Suppressor macrophage treated with lipopolysaccharide for 4 hours (primary cell): Measurements from ENCODE around the gene CHD6.

Experiments
- DNase-seq: peaks from one replicate; pipeline ENCODE4 v3.0.0-alpha.2; 2020

Gene CHD6

GRCh38 chr20:41462372-41463161 lies 155.6 kb downstream of the CHD6 start:
- no peak for DNase-seq

GRCh38 chr20:41458761-41459160 lies 159.4 kb downstream of the CHD6 start:
- DNase-seq = no peak

- DNase-seq = no peak
Observed at GRCh38 chr20:41457173-41457857, 160.9 kb downstream of the CHD6 start.

- DNase-seq = no peak
Observed at GRCh38 chr20:41456351-41456750, 161.8 kb downstream of the CHD6 start.

- no peak for DNase-seq
Observed at GRCh38 chr20:41454250-41454649, 163.9 kb downstream of the CHD6 start.

- DNase-seq = no peak
Observed at GRCh38 chr20:41453010-41453950, 164.9 kb downstream of the CHD6 start.

GRCh38 chr20:41452226-41452625 lies 166.0 kb downstream of the CHD6 start:
- DNase-seq = no peak

- DNase-seq = no peak
Observed at GRCh38 chr20:41447006-41447405, 171.2 kb downstream of the CHD6 start.

- no peak for DNase-seq
Observed at GRCh38 chr20:41446456-41446855, 171.7 kb downstream of the CHD6 start.

GRCh38 chr20:41444821-41445220 lies 173.4 kb downstream of the CHD6 start:
- no peak for DNase-seq

GRCh38 chr20:41443691-41444090 lies 174.5 kb downstream of the CHD6 start:
- peak; percentile 71 for DNase-seq

GRCh38 chr20:41440882-41441281 lies 177.3 kb downstream of the CHD6 start:
- no peak for DNase-seq

GRCh38 chr20:41437836-41438235 lies 180.3 kb downstream of the CHD6 start:
- peak; percentile 57 for DNase-seq

- peak; percentile 56 for DNase-seq
Observed at GRCh38 chr20:41436679-41437078, 181.5 kb downstream of the CHD6 start.

- no peak for DNase-seq
Observed at GRCh38 chr20:41433203-41433602, 185.0 kb downstream of the CHD6 start.

- peak; percentile 78 for DNase-seq
Observed at GRCh38 chr20:41432746-41433145, 185.4 kb downstream of the CHD6 start.

GRCh38 chr20:41428285-41428684 lies 189.9 kb downstream of the CHD6 start:
- no peak for DNase-seq

GRCh38 chr20:41427833-41428232 lies 190.3 kb downstream of the CHD6 start:
- no peak for DNase-seq

- no peak for DNase-seq
Observed at GRCh38 chr20:41426976-41427375, 191.2 kb downstream of the CHD6 start.

GRCh38 chr20:41426086-41426830 lies 191.9 kb downstream of the CHD6 start:
- no peak for DNase-seq

- no peak for DNase-seq
Observed at GRCh38 chr20:41425180-41425884, 192.8 kb downstream of the CHD6 start.

GRCh38 chr20:41424546-41424945 lies 193.6 kb downstream of the CHD6 start:
- DNase-seq = no peak
